ENCODE results near the gene MAFB. TPM values are rescaled to one million over a fixed set of nuclear protein-coding genes. Genes with fewer than 3 reads are reported as not detected.

The MAFB gene
- total RNA-seq, 1 experiment from 2014 or later, result 0.88 TPM

- POLR2A ChIA-PET, result no interaction called here
- CTCF ChIA-PET, result no interaction called here
- H3K4me1 Mint-ChIP-seq (ENCODE audit: low read depth, unreplicated experiment), result peaks cover 6% of the 10 kb centered on the region
Observed at GRCh38 chr20:40659567-40659966, 29.5 kb downstream of the MAFB start.

GRCh38 chr20:40658509-40658908, 30.5 kb downstream of the MAFB start:
- no peaks in the 10 kb centered on the region for H3K36me3 Mint-ChIP-seq (ENCODE audit: insufficient read depth, unreplicated experiment)
- no peaks in the 10 kb centered on the region for H3K9me3 ChIP-seq
- no peak for TF ChIP-seq CTCF (IDR thresholded peaks at IDR 0.05; ENCODE audit: insufficient read depth in 1 of 2, low read depth in 1 of 2, low read length in 1 of 2, severe bottlenecking in 1 of 2, unreplicated experiment in 1 of 2)
- CTCF ChIA-PET, result no interaction called here
- H3K27ac Mint-ChIP-seq (ENCODE audit: unreplicated experiment), result no peak overlapping the region
- peaks cover 7% of the 10 kb centered on the region for H3K27me3 Mint-ChIP-seq (ENCODE audit: insufficient read depth, unreplicated experiment)
- no peak overlapping the region for H3K4me3 Mint-ChIP-seq (ENCODE audit: unreplicated experiment)
- H3K4me3 ChIP-seq (ENCODE audit: low read depth, low read length), result no peak overlapping the region
- intact Hi-C loops (cut with micrococcal nuclease; ENCODE audit: unreplicated experiment), result no loop called here
- peaks cover 2% of the 10 kb centered on the region; the same call in 1 of the 2 replicates for H3K4me1 ChIP-seq
- peaks cover 3% of the 10 kb centered on the region for H3K4me1 Mint-ChIP-seq (ENCODE audit: low read depth, unreplicated experiment)
- no TSS peak for BruUV-seq (replicated peaks)
- no peaks in the 10 kb centered on the region for H3K9me3 Mint-ChIP-seq (ENCODE audit: unreplicated experiment)
- no peaks in the 10 kb centered on the region for H3K36me3 ChIP-seq (ENCODE audit: control insufficient read depth, insufficient read depth, low read length)
- H3K27me3 ChIP-seq (replicated peaks; ENCODE audit: control insufficient read depth, insufficient read depth, low read length), result no peaks in the 10 kb centered on the region
- no peak for DNase-seq
- POLR2A ChIA-PET, result no interaction called here

More at GRCh38 chr20:40659567-40659966, 29.5 kb downstream of the MAFB start:
- Histone ChIP-seq H3K36me3 (ENCODE audit: control insufficient read depth, insufficient read depth, low read length) (no peaks in the 10 kb centered on the region), H3K27me3 (replicated peaks; ENCODE audit: control insufficient read depth, insufficient read depth, low read length) (no peaks in the 10 kb centered on the region), H3K4me1 (peaks cover 9% of the 10 kb centered on the region; the same call in 1 of the 2 replicates), H3K4me3 (ENCODE audit: low read depth, low read length) (no peak overlapping the region), H3K9me3 (no peaks in the 10 kb centered on the region)
- intact Hi-C loops (cut with micrococcal nuclease; ENCODE audit: unreplicated experiment), result no loop called here
- BruUV-seq (replicated peaks), result no TSS peak
- Mint-ChIP-seq H3K36me3 (ENCODE audit: insufficient read depth, unreplicated experiment) (no peaks in the 10 kb centered on the region), H3K4me3 (ENCODE audit: unreplicated experiment) (no peak overlapping the region), H3K27me3 (ENCODE audit: insufficient read depth, unreplicated experiment) (peaks cover 5% of the 10 kb centered on the region), H3K9me3 (ENCODE audit: unreplicated experiment) (no peaks in the 10 kb centered on the region), H3K27ac (ENCODE audit: unreplicated experiment) (no peak overlapping the region)
- DNase-seq, result no peak
- TF ChIP-seq CTCF (IDR thresholded peaks at IDR 0.05; ENCODE audit: insufficient read depth in 1 of 2, low read depth in 1 of 2, low read length in 1 of 2, severe bottlenecking in 1 of 2, unreplicated experiment in 1 of 2), result no peak

- Mint-ChIP-seq H3K4me3 (ENCODE audit: unreplicated experiment) (no peak overlapping the region), H3K27ac (ENCODE audit: unreplicated experiment) (no peak overlapping the region), H3K27me3 (ENCODE audit: insufficient read depth, unreplicated experiment) (peaks cover 7% of the 10 kb centered on the region), H3K36me3 (ENCODE audit: insufficient read depth, unreplicated experiment) (no peaks in the 10 kb centered on the region), H3K9me3 (ENCODE audit: unreplicated experiment) (no peaks in the 10 kb centered on the region), H3K4me1 (ENCODE audit: low read depth, unreplicated experiment) (no peaks in the 10 kb centered on the region)
- H3K4me3 ChIP-seq (ENCODE audit: low read depth, low read length), result no peak overlapping the region
- no peaks in the 10 kb centered on the region for H3K36me3 ChIP-seq (ENCODE audit: control insufficient read depth, insufficient read depth, low read length)
- no peaks in the 10 kb centered on the region for H3K4me1 ChIP-seq
- no peak for DNase-seq
- ChIA-PET POLR2A (no interaction called here), CTCF (no interaction called here)
- intact Hi-C loops (cut with micrococcal nuclease; ENCODE audit: unreplicated experiment), result no loop called here
- no TSS peak for BruUV-seq (replicated peaks)
- H3K27me3 ChIP-seq (replicated peaks; ENCODE audit: control insufficient read depth, insufficient read depth, low read length), result no peaks in the 10 kb centered on the region
- no peak for TF ChIP-seq CTCF (IDR thresholded peaks at IDR 0.05; ENCODE audit: insufficient read depth in 1 of 2, low read depth in 1 of 2, low read length in 1 of 2, severe bottlenecking in 1 of 2, unreplicated experiment in 1 of 2)
- H3K9me3 ChIP-seq, result no peaks in the 10 kb centered on the region
Observed at GRCh38 chr20:40657526-40657925, 31.5 kb downstream of the MAFB start.

Measured in Caco-2 (cell line).